ENCODE results near the gene SLC10A2. TPM values are rescaled to one million over a fixed set of nuclear protein-coding genes. Genes with fewer than 3 reads are reported as not detected.

Gene SLC10A2
- total RNA-seq, 1 donor from 2014 or later: not detected

DNA sequence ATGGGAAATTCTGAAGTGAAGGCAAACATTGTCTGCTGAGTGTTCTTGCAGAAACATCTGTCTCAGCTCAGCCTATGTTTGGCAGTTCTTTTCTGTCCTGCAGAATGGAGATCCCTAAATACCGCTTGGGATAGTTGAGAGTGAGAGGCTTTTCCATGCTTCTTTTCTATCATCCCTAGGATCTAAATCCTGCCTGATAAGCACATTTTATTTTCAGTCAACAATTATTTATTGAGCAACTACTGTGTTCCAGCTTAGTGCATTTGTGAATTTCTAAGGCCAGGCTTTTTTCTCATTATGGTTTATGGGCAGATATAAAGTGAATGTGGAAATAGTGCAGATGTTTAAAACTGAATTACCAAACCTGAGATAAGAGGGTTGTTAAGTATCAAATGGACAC is 62.6 kb downstream of the SLC10A2 start:
- intact Hi-C loops (cut with DNase I): no loop called here
- no peak for DNase-seq
- ATAC-seq (ENCODE audit: poor library complexity): no peak

- ATAC-seq (ENCODE audit: poor library complexity) (no peak), DNase-seq (no peak)
- intact Hi-C loops (cut with DNase I): no loop called here
Measured at GRCh38 chr13:103002279-103002678, 63.9 kb downstream of the SLC10A2 start.

GRCh38 chr13:103000157-103000556 is 66.1 kb downstream of the SLC10A2 start:
- ATAC-seq (ENCODE audit: poor library complexity) (no peak), DNase-seq (no peak)
- intact Hi-C loops (cut with DNase I): no loop called here

- ATAC-seq (ENCODE audit: poor library complexity) (no peak), DNase-seq (no peak)
- intact Hi-C loops (cut with DNase I): no loop called here
Measured at GRCh38 chr13:102999499-102999898, 66.7 kb downstream of the SLC10A2 start.

Other genes starting within 250 kb of the SLC10A2 start
- gene ERCC5, start 220.4 kb downstream of the SLC10A2 start, total RNA-seq: 25.7 TPM